PFSK-1 (cell line): Measurements from ENCODE around the gene APC2.

Source experiments
- POLR2AphosphoS5 ChIP-seq: IDR thresholded peaks from 2 replicates; pipeline ENCODE4 v1.6.1; 2012; ENCODE audit warnings: low read depth, mild to moderate bottlenecking, control low read depth, low read length, moderate library complexity
- REST ChIP-seq, 2 experiments: IDR thresholded peaks; 2 replicates each; pipeline versions ENCODE4 v1.6.1 to v1.8.0; 2011 to 2012; ENCODE audit warnings: low read depth in 2 of 2, low read length in 2 of 2, control low read depth in 1 of 2, inconsistent platforms in 1 of 2, mild to moderate bottlenecking in 1 of 2, moderate library complexity in 1 of 2; ENCODE audit not compliant: insufficient read depth in 1 of 2
- SIN3A ChIP-seq: IDR thresholded peaks from 2 replicates; pipeline ENCODE4 v1.6.1; 2012; ENCODE audit warnings: mild to moderate bottlenecking, low read length, moderate library complexity, borderline replicate concordance; ENCODE audit not compliant: insufficient read depth

- TF ChIP-seq POLR2AphosphoS5 (no peak), SIN3A (no peak), REST (IDR thresholded peaks at IDR 0.05; ENCODE audit: insufficient read depth in 1 of 2, low read depth in 2 of 2, low read length in 2 of 2) (no peak)
These were observed 27.6 kb upstream of the APC2 start for GRCh38 chr19:1422360-1422759.
